ENCODE measurements around the gene ZNF432.
"Not testable (repeated sequence)": the region's sequence is repeated elsewhere in the genome, so short reads cannot be mapped to it uniquely, and the experiment has no call there.

ZNF432 gene

GRCh38 chr19:52048555-52049501 lies at the start of gene ZNF432:
ZNF432 (minus strand) TSS chr19:52048838; CDS start chr19:52046868, 1,970 bp downstream.
- DNase-seq (ENCODE audit: low read depth): peak; percentile 76

- DNase-seq (ENCODE audit: low read depth): not testable (repeated sequence)
Observed at GRCh38 chr19:52096416-52096815, 47.8 kb upstream of the ZNF432 start.

GRCh38 chr19:52095172-52096014 lies 46.8 kb upstream of the ZNF432 start, which contains the start of gene ZNF841:
ZNF841 (minus strand) TSS chr19:52095765; CDS start chr19:52084801, 10,964 bp downstream.
- peak; percentile 85 for DNase-seq (ENCODE audit: low read depth)

DNA sequence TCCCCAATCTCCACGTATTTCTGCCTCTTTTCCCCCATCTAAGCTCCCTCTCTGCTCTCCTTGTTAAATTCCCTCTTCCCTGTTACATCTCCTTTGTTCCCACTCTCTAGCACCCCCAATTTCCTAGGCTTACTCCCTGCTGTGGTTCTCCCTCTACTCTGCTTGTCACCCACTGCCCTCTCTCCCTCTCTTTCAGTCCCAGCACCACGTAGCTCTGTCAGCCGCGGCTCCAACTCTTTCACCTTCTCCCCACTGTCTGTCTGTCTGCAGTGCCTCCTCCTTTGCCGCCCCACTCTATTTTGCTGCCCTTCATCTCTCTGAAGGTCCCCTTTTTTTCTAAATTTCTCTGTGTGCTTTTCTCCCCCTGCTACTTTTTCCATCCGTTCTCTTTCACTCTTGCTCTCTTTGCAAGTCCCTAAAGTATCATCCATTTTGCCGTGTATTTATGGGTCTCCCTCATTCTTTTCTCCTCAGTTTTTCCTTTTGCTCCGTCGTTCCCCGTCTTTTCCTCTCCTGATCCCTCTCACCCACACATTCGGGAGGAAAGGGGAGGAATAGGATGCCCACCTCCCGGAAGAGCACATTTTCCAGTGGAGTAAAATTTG lies 46.0 kb upstream of the ZNF432 start:
- DNase-seq (ENCODE audit: low read depth): no peak

DNA sequence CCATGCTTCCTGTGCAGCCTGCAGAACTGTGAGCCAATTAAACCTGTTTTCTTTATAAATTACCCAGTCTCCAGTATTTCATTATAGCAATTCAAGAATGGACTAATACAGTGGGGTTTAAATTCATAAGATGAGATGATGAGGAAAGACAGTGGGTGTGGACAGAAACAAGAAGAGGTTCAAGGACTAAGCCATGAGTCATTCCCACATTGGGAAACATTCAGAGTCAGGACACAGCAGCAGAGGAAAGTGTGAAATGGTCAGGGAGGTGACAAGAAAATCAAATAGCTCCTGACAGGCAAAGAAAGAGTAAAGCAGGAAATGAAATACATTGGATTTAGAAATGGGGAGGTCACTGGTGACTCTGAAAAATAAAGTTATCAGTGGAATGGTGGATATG lies 37.8 kb upstream of the ZNF432 start:
- no peak for DNase-seq (ENCODE audit: low read depth)

- no peak for DNase-seq (ENCODE audit: low read depth)
Observed at GRCh38 chr19:52070496-52070895, 21.9 kb upstream of the ZNF432 start.

- no peak for DNase-seq (ENCODE audit: low read depth)
Observed at GRCh38 chr19:52069653-52070052, 21.0 kb upstream of the ZNF432 start.

GRCh38 chr19:52066258-52066863 lies 17.7 kb upstream of the ZNF432 start:
- no peak for DNase-seq (ENCODE audit: low read depth)

- no peak for DNase-seq (ENCODE audit: low read depth)
Observed at GRCh38 chr19:52065399-52065798, 16.8 kb upstream of the ZNF432 start.

GRCh38 chr19:52056480-52056879 lies 7.8 kb upstream of the ZNF432 start:
- not testable (repeated sequence) for DNase-seq (ENCODE audit: low read depth)

GRCh38 chr19:52051736-52052135 lies 3.1 kb upstream of the ZNF432 start:
- DNase-seq (ENCODE audit: low read depth): not testable (repeated sequence)

- no peak for DNase-seq (ENCODE audit: low read depth)
Observed at GRCh38 chr19:52039169-52039568, 9.5 kb downstream of the ZNF432 start.

DNA sequence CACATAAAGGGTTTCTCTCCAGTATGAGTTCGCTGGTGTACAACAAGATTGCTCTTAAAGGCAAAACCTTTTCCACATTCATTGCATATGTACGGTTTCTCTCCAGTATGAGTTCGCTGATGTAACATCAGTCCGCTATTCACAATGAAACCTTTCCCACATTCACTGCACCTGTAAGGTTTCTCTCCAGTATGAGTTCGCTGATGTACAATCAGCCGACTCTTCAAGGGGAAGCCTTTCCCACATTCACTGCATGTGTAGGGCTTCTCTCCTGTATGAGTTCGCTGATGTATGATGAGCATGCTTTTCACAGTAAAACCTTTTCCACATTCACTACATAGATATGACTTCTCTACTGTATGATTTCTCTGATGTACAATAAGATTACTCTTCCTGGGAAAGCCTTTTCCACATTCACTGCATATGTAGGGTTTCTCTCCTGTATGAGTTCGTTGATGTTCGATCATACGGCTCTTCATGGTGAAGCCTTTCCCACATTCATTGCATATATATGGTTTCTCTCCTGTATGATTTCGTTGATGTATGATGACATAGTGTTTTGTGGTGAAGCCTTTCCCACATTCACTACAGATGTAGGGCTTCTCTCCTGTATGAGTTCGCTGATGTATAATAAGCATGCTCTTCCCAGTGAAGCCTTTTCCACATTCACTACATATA lies 14.4 kb downstream of the ZNF432 start:
- no peak for DNase-seq (ENCODE audit: low read depth)

GRCh38 chr19:52028780-52029123 lies 19.9 kb downstream of the ZNF432 start:
- no peak for DNase-seq (ENCODE audit: low read depth)

GRCh38 chr19:52028027-52028779 lies 20.4 kb downstream of the ZNF432 start, which contains the start of gene ZNF614:
ZNF614 (minus strand) TSS chr19:52028379; CDS start chr19:52025745, 2,634 bp downstream.
- DNase-seq (ENCODE audit: low read depth): peak; percentile 83

DNA sequence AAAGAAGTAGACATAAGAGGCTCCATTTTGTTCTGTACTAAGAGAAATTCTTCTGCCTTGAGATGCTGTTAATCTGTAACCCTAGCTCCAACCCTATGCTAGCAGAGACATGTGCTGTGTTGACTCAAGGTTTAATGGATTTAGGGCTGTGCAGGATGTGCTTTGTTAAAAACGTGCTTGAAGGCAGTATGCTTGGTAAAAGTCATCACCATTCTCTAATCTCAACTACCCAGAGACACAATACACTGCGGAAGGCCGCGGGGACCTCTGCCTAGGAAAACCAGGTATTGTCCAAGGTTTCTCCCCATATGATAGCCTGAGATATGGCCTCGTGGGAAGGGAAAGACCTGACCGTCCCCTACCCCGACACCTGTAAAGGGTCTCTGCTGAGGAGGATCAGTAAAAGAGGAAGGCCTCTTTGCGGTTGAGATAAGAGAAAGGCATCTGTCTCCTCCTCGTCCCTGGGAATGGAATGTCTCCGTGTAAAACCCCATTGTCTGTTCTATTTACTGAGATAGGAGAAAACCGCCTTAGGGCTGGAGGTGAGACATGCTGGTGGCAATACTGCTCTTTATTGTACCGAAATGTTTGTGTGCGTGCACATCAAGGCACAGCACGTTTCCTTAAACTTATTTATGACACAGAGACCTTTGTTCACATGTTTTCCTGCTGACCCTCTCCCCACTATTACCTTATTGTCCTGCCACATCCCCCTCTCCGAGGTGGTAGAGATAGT lies 22.2 kb downstream of the ZNF432 start:
- not testable (repeated sequence) for DNase-seq (ENCODE audit: low read depth)

DNA sequence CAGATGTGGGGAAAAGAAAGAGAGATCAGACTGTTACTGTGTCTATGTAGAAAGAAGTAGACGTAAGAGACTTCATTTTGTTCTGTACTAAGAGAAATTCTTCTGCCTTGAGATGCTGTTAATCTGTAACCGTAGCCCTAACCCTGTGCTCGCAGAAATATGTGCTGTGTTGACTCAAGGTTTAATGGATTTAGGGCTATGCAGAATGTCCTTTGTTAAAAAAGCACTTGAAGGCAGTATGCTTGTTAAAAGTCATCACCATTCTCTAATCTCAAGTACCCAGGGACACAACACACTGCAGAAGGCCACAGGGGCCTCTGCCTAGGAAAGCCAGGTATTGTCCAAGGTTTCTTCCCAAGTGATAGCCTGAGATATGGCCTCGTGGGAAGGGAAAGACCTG lies 24.2 kb downstream of the ZNF432 start:
- not testable (repeated sequence) for DNase-seq (ENCODE audit: low read depth)

GRCh38 chr19:52022193-52022592 lies 26.4 kb downstream of the ZNF432 start:
- no peak for DNase-seq (ENCODE audit: low read depth)

DNA sequence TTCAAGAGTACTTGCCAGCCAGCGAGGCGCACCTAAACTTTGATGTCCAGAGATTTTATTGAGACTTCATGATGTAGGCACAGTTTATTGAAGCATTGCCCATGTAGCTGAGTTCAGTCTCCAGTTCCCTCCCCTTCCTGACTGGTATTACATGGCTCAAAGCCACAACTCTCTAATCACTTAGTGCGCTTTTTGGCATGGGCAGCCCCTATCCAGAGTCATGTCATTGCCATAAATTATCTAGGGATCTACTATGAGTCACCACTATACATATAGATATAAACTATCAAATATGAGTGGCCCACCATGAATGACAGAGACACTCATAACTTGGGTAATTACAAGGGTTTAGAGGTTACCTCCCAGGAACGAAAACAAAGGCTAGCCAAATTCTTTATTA lies 28.1 kb downstream of the ZNF432 start:
- DNase-seq (ENCODE audit: low read depth): no peak

GRCh38 chr19:52010674-52011073 lies 38.0 kb downstream of the ZNF432 start:
- no peak for DNase-seq (ENCODE audit: low read depth)
